Keratinocyte (primary cell): Measurements from ENCODE around the gene SLC8A1. TPM values are rescaled to one million over a fixed set of nuclear protein-coding genes. Genes with fewer than 3 reads are reported as not detected.

Experiments used
- DNase-seq: peaks from one replicate; pipeline ENCODE4 v3.0.0-alpha.2; 2011; ENCODE audit warnings: low read depth, missing footprints, low spot score
- FAIRE-seq: peaks from 2 replicates; lab custom pipeline; 2011; peaks lifted over from hg19 to GRCh38; lab: Jason Lieb, UNC
- H2AFZ ChIP-seq: 2 replicates; pipeline ENCODE4 v1.6.0; 2012; ENCODE audit warnings: low read length, control low read depth, inconsistent platforms; ENCODE audit not compliant: control insufficient read depth
- H3K27ac ChIP-seq: 2 replicates; pipeline ENCODE4 v1.5.1; 2011; ENCODE audit warnings: low read length; ENCODE audit not compliant: control insufficient read depth, insufficient read depth
- H3K27me3 ChIP-seq: 3 replicates; pipeline ENCODE4 v1.6.0; 2011; ENCODE audit warnings: low read length; ENCODE audit not compliant: control insufficient read depth, insufficient read depth; ENCODE audit errors: extremely low read depth
- H3K36me3 ChIP-seq, 2 experiments: 2 replicates in 1 of 2; 3 replicates in 1 of 2; pipeline ENCODE4 v1.5.1; 2011; ENCODE audit warnings: low read length in 2 of 2, mild to moderate bottlenecking in 1 of 2; ENCODE audit not compliant: control insufficient read depth in 2 of 2, insufficient read depth in 2 of 2; ENCODE audit errors: extremely low read depth in 1 of 2
- H3K4me1 ChIP-seq: 3 replicates; pipeline ENCODE4 v1.5.1; 2011; ENCODE audit warnings: low read length; ENCODE audit not compliant: control insufficient read depth, insufficient read depth; ENCODE audit errors: extremely low read depth
- H3K4me2 ChIP-seq: 3 replicates; pipeline ENCODE4 v1.6.0; 2011; ENCODE audit warnings: low read depth, low read length; ENCODE audit not compliant: control insufficient read depth, insufficient read depth; ENCODE audit errors: extremely low read depth
- H3K4me3 ChIP-seq, 3 experiments: fragments of 200-600 bp in 1 of 3; sonication (generic) in 1 of 3; 2 replicates in 2 of 3; 3 replicates in 1 of 3; pipeline ENCODE4 v1.5.1; 2011 to 2016; ENCODE audit warnings: low read length in 3 of 3, mild to moderate bottlenecking in 3 of 3, control low read depth in 2 of 3, inconsistent platforms in 1 of 3, low read depth in 1 of 3, mixed read lengths in 1 of 3, mixed run types in 1 of 3, moderate library complexity in 1 of 3; ENCODE audit not compliant: control insufficient read depth in 2 of 3, insufficient read depth in 2 of 3; ENCODE audit errors: extremely low read depth in 1 of 3
- H3K79me2 ChIP-seq: 2 replicates; pipeline ENCODE4 v1.6.0; 2012; ENCODE audit warnings: low read length; ENCODE audit not compliant: control insufficient read depth, insufficient read depth
- H3K9ac ChIP-seq: 3 replicates; pipeline ENCODE4 v1.6.0; 2011; ENCODE audit warnings: low read length; ENCODE audit not compliant: control insufficient read depth, insufficient read depth; ENCODE audit errors: extremely low read depth
- H3K9me1 ChIP-seq: 3 replicates; pipeline ENCODE4 v1.6.0; 2011; ENCODE audit warnings: low read length; ENCODE audit not compliant: control insufficient read depth, insufficient read depth; ENCODE audit errors: extremely low read depth
- H3K9me3 ChIP-seq: 2 replicates; pipeline ENCODE4 v1.5.1; 2012; ENCODE audit warnings: low read depth, low read length; ENCODE audit not compliant: control insufficient read depth
- H4K20me1 ChIP-seq: 3 replicates; pipeline ENCODE4 v1.6.0; 2011; ENCODE audit warnings: low read length; ENCODE audit not compliant: control insufficient read depth, insufficient read depth; ENCODE audit errors: extremely low read depth
- EZH2 ChIP-seq: IDR thresholded peaks from one replicate; pipeline ENCODE4 v1.6.1; 2012; ENCODE audit warnings: inconsistent platforms, mild to moderate bottlenecking, low read length, moderate library complexity
- dilution Hi-C: fragments of 300-500 bp; cut with MboI; formaldehyde crosslinking; loops from one replicate; pipeline ENCODE4 v1.7.0; 2020; ENCODE audit warnings: low sequenced_read_pairs; ENCODE audit not compliant: extremely low pct_ligation_motif_present
- polyA plus RNA-seq, 5 experiments: library from polyadenylated mRNA; depleted of rRNA in 3 of 5; stranded (reverse) in 3 of 5; stranded (forward) in 1 of 5; unstranded in 1 of 5; fragments of >200 nt; gene quantifications; 1 replicate in 1 of 5; 2 replicates in 3 of 5; 3 replicates in 1 of 5; pipeline versions ENCODE4 v1.2.1 to v1.2.3, GENCODE V29; 2011 to 2012; ENCODE audit warnings: missing spikeins in 2 of 5, low read depth in 1 of 5, low replicate concordance in 1 of 5
- TF ChIP-seq, protein P1 (sequence below), 3 experiments: IDR thresholded peaks in 1 of 3; conservative IDR thresholded peaks in 1 of 3; optimal IDR thresholded peaks in 1 of 3; 2 replicates in 2 of 3; 3 replicates in 1 of 3; pipeline versions ENCODE3 to v1.5.1; 2011; ENCODE audit warnings: low read length in 3 of 3, mild to moderate bottlenecking in 3 of 3, moderate library complexity in 2 of 3, control low read depth in 1 of 3, inconsistent platforms in 1 of 3; ENCODE audit not compliant: insufficient read depth in 2 of 3; ENCODE audit errors: extremely low read depth in 1 of 3

SLC8A1 gene
- polyA plus RNA-seq, 1 donor (not counting 4 experiments of a cell fraction or from before 2014, with no cell fraction given) = 2.7 TPM

DNA sequence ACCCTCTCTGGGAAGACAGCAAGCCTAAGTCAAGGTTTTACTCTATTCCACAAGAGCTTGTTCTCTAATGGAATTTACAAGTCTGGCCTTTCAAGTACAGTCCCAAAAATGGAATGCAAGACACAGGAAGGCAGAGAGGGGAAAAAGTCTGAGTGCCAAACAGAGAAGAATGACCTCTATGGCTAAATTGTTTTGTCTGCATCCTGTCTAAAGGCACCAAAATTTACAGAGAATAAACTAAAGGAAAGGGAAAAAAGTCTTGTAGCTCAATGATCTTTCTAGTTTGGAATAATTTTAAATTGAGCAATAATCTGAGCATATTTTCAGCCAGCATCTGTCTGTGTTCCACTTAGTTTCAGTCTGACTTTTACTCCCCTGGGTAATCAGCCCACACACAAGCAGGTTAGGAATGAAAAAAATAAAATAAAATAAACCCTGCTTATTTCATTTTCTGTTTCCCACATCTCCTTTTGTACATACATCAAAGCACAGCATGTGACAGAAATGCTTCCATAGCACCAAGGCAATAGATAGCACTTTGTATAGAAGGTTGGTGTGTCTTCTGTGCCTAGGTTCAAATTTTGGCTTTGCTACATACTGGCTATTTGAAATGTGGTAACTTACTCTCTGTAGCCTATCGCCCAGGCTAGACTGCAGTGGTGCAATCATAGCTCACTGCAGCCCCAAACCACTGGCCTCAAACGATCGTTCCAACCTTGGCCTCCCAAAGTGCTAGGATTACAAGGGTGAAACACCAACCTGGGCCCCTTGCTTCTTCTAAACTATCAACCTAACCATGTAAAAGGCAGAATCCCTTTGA, 105.1 kb downstream of the SLC8A1 start:
- no peak overlapping the region for H3K9ac ChIP-seq
- no peaks in the 10 kb centered on the region for H3K36me3 ChIP-seq
- H3K9me3 ChIP-seq = no peaks in the 10 kb centered on the region
- no peak overlapping the region for H3K27ac ChIP-seq
- dilution Hi-C loops = no loop called here
- TF ChIP-seq, protein P1, sequence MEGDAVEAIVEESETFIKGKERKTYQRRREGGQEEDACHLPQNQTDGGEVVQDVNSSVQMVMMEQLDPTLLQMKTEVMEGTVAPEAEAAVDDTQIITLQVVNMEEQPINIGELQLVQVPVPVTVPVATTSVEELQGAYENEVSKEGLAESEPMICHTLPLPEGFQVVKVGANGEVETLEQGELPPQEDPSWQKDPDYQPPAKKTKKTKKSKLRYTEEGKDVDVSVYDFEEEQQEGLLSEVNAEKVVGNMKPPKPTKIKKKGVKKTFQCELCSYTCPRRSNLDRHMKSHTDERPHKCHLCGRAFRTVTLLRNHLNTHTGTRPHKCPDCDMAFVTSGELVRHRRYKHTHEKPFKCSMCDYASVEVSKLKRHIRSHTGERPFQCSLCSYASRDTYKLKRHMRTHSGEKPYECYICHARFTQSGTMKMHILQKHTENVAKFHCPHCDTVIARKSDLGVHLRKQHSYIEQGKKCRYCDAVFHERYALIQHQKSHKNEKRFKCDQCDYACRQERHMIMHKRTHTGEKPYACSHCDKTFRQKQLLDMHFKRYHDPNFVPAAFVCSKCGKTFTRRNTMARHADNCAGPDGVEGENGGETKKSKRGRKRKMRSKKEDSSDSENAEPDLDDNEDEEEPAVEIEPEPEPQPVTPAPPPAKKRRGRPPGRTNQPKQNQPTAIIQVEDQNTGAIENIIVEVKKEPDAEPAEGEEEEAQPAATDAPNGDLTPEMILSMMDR (optimal IDR thresholded peaks at IDR 0.05 in 1 of 3, IDR thresholded peaks at IDR 0.05 in 1 of 3, conservative IDR thresholded peaks at IDR 0.05 in 1 of 3; ENCODE audit: extremely low read depth in 1 of 3, insufficient read depth in 2 of 3, low read length in 3 of 3) = no peak
- TF ChIP-seq EZH2 = no peak
- H3K4me2 ChIP-seq = no peak overlapping the region
- no peaks in the 10 kb centered on the region for H4K20me1 ChIP-seq
- H3K9me1 ChIP-seq = no peaks in the 10 kb centered on the region
- no peak overlapping the region for H3K4me3 ChIP-seq
- no peak for FAIRE-seq
- DNase-seq = no peak
- peaks cover 3% of the 10 kb centered on the region for H3K4me1 ChIP-seq
- H3K79me2 ChIP-seq = no peaks in the 10 kb centered on the region
- no peaks in the 10 kb centered on the region for H3K27me3 ChIP-seq
- H2AFZ ChIP-seq = no peak overlapping the region

DNA sequence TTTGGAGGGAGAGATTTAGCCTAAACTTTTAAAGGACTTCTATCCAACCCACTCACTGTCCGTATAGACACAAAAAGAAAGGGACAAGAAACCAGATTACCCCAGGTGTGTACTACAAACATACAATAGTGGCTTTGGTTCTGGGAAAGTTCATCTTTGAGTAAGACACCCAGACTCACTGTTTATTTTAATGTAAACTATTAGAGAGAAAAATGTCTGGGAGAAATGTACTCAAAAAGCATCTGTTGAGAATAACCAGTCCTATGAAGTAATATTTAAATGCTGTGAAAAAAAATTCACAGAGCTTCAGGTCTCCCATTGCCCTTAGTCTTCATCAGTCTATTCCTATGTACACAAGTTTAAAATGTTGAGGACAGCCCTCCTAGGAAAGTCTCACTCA, 107.5 kb downstream of the SLC8A1 start:
- Histone ChIP-seq H3K4me1 (peaks cover 3% of the 10 kb centered on the region), H3K9ac (no peak overlapping the region), H3K36me3 (no peaks in the 10 kb centered on the region), H3K9me1 (no peaks in the 10 kb centered on the region), H3K9me3 (no peaks in the 10 kb centered on the region), H3K79me2 (no peaks in the 10 kb centered on the region), H3K27ac (no peak overlapping the region), H2AFZ (no peak overlapping the region), H4K20me1 (no peaks in the 10 kb centered on the region), H3K4me2 (no peak overlapping the region), H3K27me3 (no peaks in the 10 kb centered on the region), H3K4me3 (no peak overlapping the region)
- dilution Hi-C loops = no loop called here
- FAIRE-seq (no peak), DNase-seq (no peak)
- TF ChIP-seq, protein P1 (optimal IDR thresholded peaks at IDR 0.05 in 1 of 3, IDR thresholded peaks at IDR 0.05 in 1 of 3, conservative IDR thresholded peaks at IDR 0.05 in 1 of 3; ENCODE audit: extremely low read depth in 1 of 3, insufficient read depth in 2 of 3, low read length in 3 of 3) = no peak
- TF ChIP-seq EZH2 = no peak
